Karpas-422 (cell line): ENCODE data around the gene SGMS1. TPM values are rescaled to one million over a fixed set of nuclear protein-coding genes. Genes with fewer than 3 reads are reported as not detected.

Source experiments
- DNase-seq: peaks from one replicate; pipeline ENCODE4 v3.0.0-alpha.2; 2015
- H2AFZ ChIP-seq: fragments of 200-600 bp; sonication (generic); 2 replicates; pipeline ENCODE4 v1.6.1; 2014; ENCODE audit warnings: antibody characterized with exemption, low read length, mixed read lengths
- H3K27ac ChIP-seq: fragments of 200-600 bp; sonication (generic); 2 replicates; pipeline ENCODE4 v1.5.1; 2014; ENCODE audit warnings: mild to moderate bottlenecking, low read length, moderate library complexity
- H3K27me3 ChIP-seq: fragments of 200-600 bp; sonication (generic); 2 replicates; pipeline ENCODE4 v1.6.1; 2014; ENCODE audit warnings: low read length, mixed read lengths
- H3K36me3 ChIP-seq: fragments of 200-600 bp; sonication (generic); 2 replicates; pipeline ENCODE4 v1.6.1; 2014; ENCODE audit warnings: low read length, mixed read lengths; ENCODE audit not compliant: insufficient read depth
- H3K4me1 ChIP-seq: fragments of 200-600 bp; sonication (generic); 2 replicates; pipeline ENCODE4 v1.6.1; 2014; ENCODE audit warnings: mild to moderate bottlenecking, low read length, mixed read lengths
- H3K4me2 ChIP-seq: fragments of 200-600 bp; sonication (generic); 2 replicates; pipeline ENCODE4 v1.6.1; 2014; ENCODE audit warnings: low read length, low read depth, mild to moderate bottlenecking; ENCODE audit not compliant: poor library complexity, severe bottlenecking
- H3K4me3 ChIP-seq: fragments of 200-600 bp; sonication (generic); 2 replicates; pipeline ENCODE4 v1.5.1; 2014; ENCODE audit warnings: mild to moderate bottlenecking, antibody characterized with exemption, low read length, mixed read lengths
- H3K79me2 ChIP-seq: fragments of 200-600 bp; sonication (generic); 2 replicates; pipeline ENCODE4 v1.6.1; 2014; ENCODE audit warnings: mild to moderate bottlenecking, low read length, mixed read lengths
- H3K9ac ChIP-seq: fragments of 200-600 bp; sonication (generic); 2 replicates; pipeline ENCODE4 v1.6.0; 2014; ENCODE audit warnings: low read length
- H3K9me2 ChIP-seq: fragments of 200-600 bp; sonication (generic), shearing (Covaris generic); replicated peaks from 2 replicates; pipeline ENCODE4 v1.6.0; 2014; ENCODE audit warnings: mild to moderate bottlenecking, low read length, moderate library complexity; ENCODE audit not compliant: insufficient read depth
- H3K9me3 ChIP-seq: fragments of 300-700, 200-600 bp; sonication (generic); 2 replicates; pipeline ENCODE4 v1.6.1; 2014; ENCODE audit warnings: low read length, mixed read lengths
- H4K20me1 ChIP-seq: fragments of 200-600 bp; sonication (generic); 2 replicates; pipeline ENCODE4 v1.6.1; 2014; ENCODE audit warnings: mild to moderate bottlenecking, antibody characterized with exemption, low read length, low read depth; ENCODE audit not compliant: insufficient read depth
- total RNA-seq: library from RNA; depleted of rRNA; stranded (reverse); fragments of >200 nt; shearing (Covaris generic); gene quantifications from 2 replicates; pipeline ENCODE4 v1.2.3, GENCODE V29; 2014; ENCODE audit warnings: low replicate concordance

The SGMS1 gene
- total RNA-seq, 1 experiment from 2014 or later, result 2.9 TPM

DNA sequence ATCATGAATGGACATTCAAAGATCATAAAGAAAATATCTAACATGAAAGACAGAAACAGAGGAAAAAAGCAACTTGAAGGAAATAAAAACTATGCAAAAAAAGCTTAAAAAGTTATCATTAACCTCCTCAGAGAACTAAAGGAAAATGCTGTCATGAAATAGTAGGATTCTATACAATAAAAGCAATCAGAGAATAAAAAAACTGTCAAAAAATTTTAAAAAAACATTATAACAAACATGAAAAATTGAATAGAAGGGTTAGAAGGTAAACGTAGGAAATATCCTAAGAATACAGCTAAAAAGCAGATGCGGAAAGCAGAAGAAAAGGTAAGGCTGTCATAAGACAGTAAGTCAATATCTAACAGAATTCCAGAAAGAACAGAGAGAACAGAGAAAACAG is 44.8 kb downstream of the SGMS1 start:
- H2AFZ ChIP-seq, result no peak overlapping the region
- H4K20me1 ChIP-seq, result peaks cover 32% of the 10 kb centered on the region; the same call in 1 of the 2 replicates
- H3K79me2 ChIP-seq, result no peaks in the 10 kb centered on the region
- H3K9ac ChIP-seq, result no peak overlapping the region
- no peaks in the 10 kb centered on the region for H3K36me3 ChIP-seq
- peaks cover 5% of the 10 kb centered on the region; the same call in 1 of the 2 replicates for H3K4me1 ChIP-seq
- H3K9me3 ChIP-seq, result no peaks in the 10 kb centered on the region
- H3K27me3 ChIP-seq, result no peaks in the 10 kb centered on the region
- no peaks in the 10 kb centered on the region for H3K9me2 ChIP-seq
- H3K4me3 ChIP-seq, result no peak overlapping the region
- H3K4me2 ChIP-seq, result no peak overlapping the region
- no peak for DNase-seq
- no peak overlapping the region for H3K27ac ChIP-seq

- Histone ChIP-seq H2AFZ (no peak overlapping the region), H3K79me2 (no peaks in the 10 kb centered on the region), H3K9ac (no peak overlapping the region), H3K27ac (no peak overlapping the region), H3K36me3 (no peaks in the 10 kb centered on the region), H3K27me3 (no peaks in the 10 kb centered on the region), H3K4me2 (no peak overlapping the region), H3K4me1 (peaks cover 5% of the 10 kb centered on the region; the same call in 1 of the 2 replicates), H3K4me3 (no peak overlapping the region), H3K9me3 (no peaks in the 10 kb centered on the region), H4K20me1 (peaks cover 36% of the 10 kb centered on the region), H3K9me2 (no peaks in the 10 kb centered on the region)
- no peak for DNase-seq
Measured at GRCh38 chr10:50577681-50578350, 45.9 kb downstream of the SGMS1 start.

GRCh38 chr10:50577010-50577409 is 46.7 kb downstream of the SGMS1 start:
- H3K4me2 ChIP-seq, result no peak overlapping the region
- H3K9ac ChIP-seq, result no peak overlapping the region

GRCh38 chr10:50576245-50576815 is 47.4 kb downstream of the SGMS1 start:
- Histone ChIP-seq H3K9me2 (no peaks in the 10 kb centered on the region), H3K36me3 (no peaks in the 10 kb centered on the region), H3K9me3 (no peaks in the 10 kb centered on the region), H3K27ac (no peak overlapping the region), H3K4me1 (peaks cover 5% of the 10 kb centered on the region; the same call in 1 of the 2 replicates), H3K4me3 (no peak overlapping the region), H2AFZ (no peak overlapping the region), H3K79me2 (no peaks in the 10 kb centered on the region), H4K20me1 (peaks cover 28% of the 10 kb centered on the region), H3K4me2 (no peak overlapping the region), H3K9ac (no peak overlapping the region), H3K27me3 (no peaks in the 10 kb centered on the region)
- no peak for DNase-seq

More at GRCh38 chr10:50577010-50577409, 46.7 kb downstream of the SGMS1 start:
- H3K27me3 ChIP-seq, result no peaks in the 10 kb centered on the region
- no peak for DNase-seq
- no peaks in the 10 kb centered on the region for H3K36me3 ChIP-seq
- no peak overlapping the region for H2AFZ ChIP-seq
- H3K27ac ChIP-seq, result no peak overlapping the region
- H3K9me2 ChIP-seq, result no peaks in the 10 kb centered on the region
- no peaks in the 10 kb centered on the region for H3K79me2 ChIP-seq
- H3K4me1 ChIP-seq, result peaks cover 5% of the 10 kb centered on the region; the same call in 1 of the 2 replicates
- no peaks in the 10 kb centered on the region for H3K9me3 ChIP-seq
- peaks cover 33% of the 10 kb centered on the region for H4K20me1 ChIP-seq
- H3K4me3 ChIP-seq, result no peak overlapping the region

DNA sequence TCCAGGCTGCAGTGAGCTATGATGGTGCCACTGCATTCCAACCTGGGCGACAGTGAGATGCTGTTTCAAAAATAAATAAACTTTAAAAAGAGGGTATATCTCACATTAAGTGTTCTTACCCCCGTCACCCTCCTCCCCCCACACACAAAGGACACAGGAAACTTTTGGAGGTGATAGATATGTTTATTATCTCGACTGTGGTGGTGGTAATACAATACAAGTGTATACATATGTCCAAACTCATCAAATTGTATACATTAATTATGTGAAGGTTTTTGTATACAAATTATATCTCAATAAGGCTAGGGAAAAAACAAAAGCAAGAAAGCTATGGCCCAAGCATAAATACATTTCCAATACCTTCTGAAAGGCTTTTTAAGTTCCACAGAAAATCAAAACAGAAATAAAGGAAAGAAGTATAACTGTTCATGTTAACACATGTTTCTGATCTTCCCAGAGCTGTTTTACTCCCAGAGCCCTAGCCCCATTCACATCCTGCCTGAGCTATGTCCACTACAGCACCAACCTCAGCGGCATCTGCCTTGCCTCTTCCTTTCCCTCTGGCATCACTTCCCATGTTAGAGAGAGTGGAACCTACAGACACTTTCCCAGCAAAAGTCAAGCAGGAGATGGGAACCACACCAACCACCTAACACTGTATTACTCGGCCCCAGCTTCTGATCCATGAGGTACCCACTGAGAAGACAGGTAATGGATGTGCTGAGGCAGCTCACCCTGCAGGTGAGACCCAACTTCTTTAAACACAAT is 48.1 kb downstream of the SGMS1 start:
- Histone ChIP-seq H3K9me3 (no peaks in the 10 kb centered on the region), H3K4me3 (no peak overlapping the region), H4K20me1 (peaks cover 31% of the 10 kb centered on the region), H2AFZ (no peak overlapping the region), H3K9ac (no peak overlapping the region), H3K9me2 (no peaks in the 10 kb centered on the region), H3K36me3 (no peaks in the 10 kb centered on the region), H3K79me2 (no peaks in the 10 kb centered on the region), H3K27ac (no peak overlapping the region), H3K27me3 (no peaks in the 10 kb centered on the region), H3K4me2 (no peak overlapping the region), H3K4me1 (peaks cover 5% of the 10 kb centered on the region; the same call in 1 of the 2 replicates)
- no peak for DNase-seq

DNA sequence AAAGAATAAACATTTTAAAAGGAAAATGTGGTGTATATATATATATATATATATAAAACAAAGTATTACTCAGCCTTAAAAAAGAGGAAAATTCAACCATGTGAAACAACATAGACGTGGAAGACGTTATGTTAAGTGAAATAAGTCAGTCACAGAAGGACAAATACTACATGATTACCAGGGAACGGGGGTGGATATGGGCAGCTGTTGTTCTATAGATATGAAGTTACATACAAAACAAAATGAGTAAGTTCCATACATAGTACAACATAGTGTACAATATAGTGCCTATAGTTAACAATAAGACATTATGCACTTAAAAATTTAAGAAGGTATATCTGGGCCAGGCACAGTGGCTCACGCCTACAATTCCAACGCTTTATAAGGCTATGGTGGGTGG is 48.8 kb downstream of the SGMS1 start:
- no peaks in the 10 kb centered on the region for H3K79me2 ChIP-seq
- no peak overlapping the region for H3K4me2 ChIP-seq
- H3K27me3 ChIP-seq, result no peaks in the 10 kb centered on the region
- H3K4me1 ChIP-seq, result peaks cover 5% of the 10 kb centered on the region; the same call in 1 of the 2 replicates
- DNase-seq, result no peak
- no peaks in the 10 kb centered on the region for H3K9me3 ChIP-seq
- peaks cover 29% of the 10 kb centered on the region for H4K20me1 ChIP-seq
- H2AFZ ChIP-seq, result no peak overlapping the region
- H3K9ac ChIP-seq, result no peak overlapping the region
- no peaks in the 10 kb centered on the region for H3K9me2 ChIP-seq
- no peak overlapping the region for H3K27ac ChIP-seq
- no peak overlapping the region for H3K4me3 ChIP-seq
- H3K36me3 ChIP-seq, result no peaks in the 10 kb centered on the region

DNA sequence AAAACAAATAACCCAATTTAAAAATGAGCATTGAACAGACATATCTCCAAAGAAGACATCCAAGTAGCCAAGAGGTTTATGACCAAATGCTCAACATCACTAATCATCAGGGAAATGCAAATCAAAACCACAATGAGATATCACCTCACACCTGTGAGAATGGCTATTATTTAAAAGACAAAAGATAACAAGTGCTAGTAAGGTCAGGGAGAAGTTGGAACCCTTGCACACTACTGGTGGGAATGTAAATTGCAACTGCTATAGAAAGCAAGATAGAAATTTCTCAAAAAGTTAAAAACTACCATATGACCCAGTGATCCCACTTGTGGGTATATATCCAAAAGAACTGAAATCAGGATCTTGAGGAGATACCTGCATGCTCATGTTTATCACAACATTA is 49.5 kb downstream of the SGMS1 start:
- Histone ChIP-seq H3K27ac (no peak overlapping the region), H3K36me3 (no peaks in the 10 kb centered on the region), H2AFZ (no peak overlapping the region), H3K9ac (no peak overlapping the region), H4K20me1 (peaks cover 28% of the 10 kb centered on the region), H3K4me1 (peaks cover 5% of the 10 kb centered on the region; the same call in 1 of the 2 replicates), H3K9me2 (no peaks in the 10 kb centered on the region), H3K9me3 (no peaks in the 10 kb centered on the region), H3K4me3 (no peak overlapping the region), H3K79me2 (no peaks in the 10 kb centered on the region), H3K4me2 (no peak overlapping the region), H3K27me3 (no peaks in the 10 kb centered on the region)
- DNase-seq, result no peak

DNA sequence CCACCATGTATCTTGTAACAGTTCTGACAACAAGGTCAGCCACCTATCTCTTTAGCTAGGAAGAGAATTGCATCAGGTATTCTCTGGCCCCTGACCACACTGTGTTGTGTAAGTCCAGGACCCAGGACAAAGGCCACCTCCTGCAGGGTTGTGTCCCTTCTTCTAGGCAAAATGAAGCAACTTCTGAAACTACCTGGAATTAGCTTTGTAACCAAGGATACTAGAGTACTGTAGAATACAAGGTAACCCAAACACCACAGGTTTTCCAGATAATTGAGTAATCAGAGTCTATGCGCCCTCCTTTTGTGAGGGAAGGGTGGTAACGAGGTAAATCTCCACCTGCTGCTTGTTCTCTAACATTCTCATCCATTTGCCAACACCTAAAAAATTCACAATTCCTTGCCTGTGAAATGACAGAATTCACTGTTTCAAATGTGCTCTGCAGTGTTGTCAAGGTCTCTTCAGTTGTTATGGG is 51.7 kb downstream of the SGMS1 start:
- no peak overlapping the region for H3K4me3 ChIP-seq
- H3K36me3 ChIP-seq, result no peaks in the 10 kb centered on the region
- peaks cover 18% of the 10 kb centered on the region for H4K20me1 ChIP-seq
- H3K79me2 ChIP-seq, result no peaks in the 10 kb centered on the region
- H3K4me2 ChIP-seq, result no peak overlapping the region
- no peak overlapping the region for H3K27ac ChIP-seq
- H3K27me3 ChIP-seq, result no peaks in the 10 kb centered on the region
- H3K9ac ChIP-seq, result no peak overlapping the region
- H3K9me3 ChIP-seq, result no peaks in the 10 kb centered on the region
- H3K9me2 ChIP-seq, result no peaks in the 10 kb centered on the region
- no peak for DNase-seq
- H3K4me1 ChIP-seq, result peaks cover 5% of the 10 kb centered on the region; the same call in 1 of the 2 replicates
- H2AFZ ChIP-seq, result no peak overlapping the region
